Activated T-helper 1 cell treated with anti-CD3 and anti-CD28 coated beads, Interleukin-2, amount 50 U/mL, for 16 hours (primary cell): Measurements from ENCODE around the gene IGSF3.

ENCODE experiments used
- DNase-seq, 2 donors: peaks; one replicate each; pipeline ENCODE4 v3.0.0-alpha.2; 2020; ENCODE audit warnings: low read depth in 1 of 2, low spot score in 1 of 2

IGSF3 gene

DNA sequence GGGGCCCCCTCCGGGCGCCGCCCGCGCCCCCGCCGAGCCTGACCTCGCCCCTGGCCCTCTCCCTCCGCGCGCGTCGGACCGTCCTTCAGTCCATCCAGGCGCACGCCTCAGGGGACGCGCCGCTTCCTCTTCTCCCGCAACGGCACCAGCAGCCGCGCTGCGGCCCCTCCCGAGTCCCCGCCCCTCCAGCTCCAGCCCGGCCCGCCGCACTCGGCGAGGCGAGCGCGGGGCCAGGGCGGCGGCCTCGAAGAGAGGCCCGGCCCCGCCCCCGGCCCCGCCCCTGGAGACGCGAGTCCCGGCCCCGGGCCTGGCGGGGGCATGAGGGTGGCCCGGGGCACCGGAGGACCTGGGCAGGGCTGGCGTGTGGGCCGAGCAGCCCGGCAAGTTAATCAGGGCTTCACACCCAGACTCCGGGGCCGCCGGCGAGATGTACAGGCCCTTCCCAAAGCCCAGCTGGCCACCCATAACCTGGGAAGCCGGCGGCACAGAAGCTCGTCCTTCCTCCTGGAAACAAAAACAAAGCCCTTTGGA lies at the start of gene IGSF3:
TSS of gene IGSF3 (minus strand) at position 159 of the 531 bp plus-strand sequence. CDS start 1,407 bp downstream, outside the sequence.
- peak; percentile 9 to 33 for DNase-seq

DNA sequence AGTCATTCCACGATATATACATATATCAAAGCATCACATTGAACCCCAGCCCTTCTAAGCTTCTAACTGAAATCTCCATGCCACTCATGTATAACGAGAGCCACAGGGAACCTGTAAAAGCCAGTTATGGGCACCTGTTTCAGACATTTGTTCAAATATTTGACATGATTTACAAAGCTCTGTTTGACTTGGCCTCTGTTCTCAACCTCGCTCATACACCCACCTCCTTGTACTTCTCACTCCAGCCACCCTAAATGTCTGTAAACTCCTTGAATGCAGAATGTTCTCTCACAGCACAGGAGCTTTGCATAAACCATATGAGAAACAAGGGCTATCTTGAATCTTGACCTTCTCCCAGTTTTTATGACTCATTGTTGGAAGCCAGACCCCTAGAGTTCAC lies 49.8 kb upstream of the IGSF3 start:
- DNase-seq: no peak

DNA sequence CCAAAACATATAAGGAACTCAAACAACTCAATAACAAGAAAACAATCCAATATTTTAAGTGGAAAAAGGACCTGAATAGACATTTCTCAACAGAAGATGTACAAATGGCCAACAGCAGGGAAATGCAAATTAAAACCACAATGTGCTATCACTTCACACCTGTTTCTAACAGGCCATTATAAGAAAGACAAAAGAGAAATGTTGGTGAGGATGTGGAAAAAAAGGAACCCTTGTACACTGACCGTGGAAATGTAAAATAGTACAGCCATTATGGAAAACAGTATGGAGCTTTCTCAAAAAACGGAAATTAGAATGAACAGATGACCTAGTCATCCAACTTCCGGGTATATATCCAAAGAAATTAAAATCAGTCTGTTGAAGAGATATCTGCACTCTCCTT lies 48.9 kb upstream of the IGSF3 start:
- DNase-seq: no peak

DNA sequence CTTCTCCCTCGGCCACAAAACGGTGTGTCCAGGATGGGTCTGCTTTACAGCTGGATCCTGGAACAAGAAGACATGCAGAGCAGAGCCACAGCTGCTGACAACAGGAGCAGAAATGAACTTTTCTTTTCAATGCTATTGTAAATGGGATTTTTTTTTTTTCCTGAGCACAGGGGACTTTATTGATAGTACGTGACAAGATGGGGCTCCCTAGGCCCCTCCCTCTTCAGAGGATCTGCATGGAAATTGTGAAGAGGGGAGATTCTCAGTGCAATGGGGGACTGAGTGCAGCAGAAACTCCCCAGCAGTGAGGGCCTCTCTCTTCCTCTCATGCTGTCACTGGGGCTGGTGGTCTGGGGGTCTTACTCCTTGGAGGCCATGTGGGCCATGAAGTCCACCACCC lies 45.9 kb upstream of the IGSF3 start:
- no peak for DNase-seq

DNA sequence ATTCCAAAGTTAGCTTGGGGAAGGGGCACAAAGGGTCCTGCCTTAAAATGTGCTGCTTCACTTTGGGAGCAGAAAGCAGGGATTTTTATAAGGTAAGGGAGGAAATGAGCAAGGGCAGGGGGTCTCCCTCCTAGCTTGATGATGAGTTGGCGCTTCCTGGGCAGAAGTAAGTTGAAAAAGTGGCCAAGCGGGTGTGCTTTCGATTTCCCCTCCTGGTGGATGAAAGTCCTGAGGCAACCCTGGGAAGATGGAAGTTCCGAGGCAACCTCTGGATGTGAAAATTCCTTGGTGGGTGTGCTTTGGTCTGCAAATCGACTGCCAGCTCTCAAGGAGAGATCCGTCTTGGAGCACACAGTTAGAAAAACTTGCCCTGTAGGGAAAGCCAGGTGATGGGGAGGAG lies 45.0 kb upstream of the IGSF3 start:
- DNase-seq: no peak

DNA sequence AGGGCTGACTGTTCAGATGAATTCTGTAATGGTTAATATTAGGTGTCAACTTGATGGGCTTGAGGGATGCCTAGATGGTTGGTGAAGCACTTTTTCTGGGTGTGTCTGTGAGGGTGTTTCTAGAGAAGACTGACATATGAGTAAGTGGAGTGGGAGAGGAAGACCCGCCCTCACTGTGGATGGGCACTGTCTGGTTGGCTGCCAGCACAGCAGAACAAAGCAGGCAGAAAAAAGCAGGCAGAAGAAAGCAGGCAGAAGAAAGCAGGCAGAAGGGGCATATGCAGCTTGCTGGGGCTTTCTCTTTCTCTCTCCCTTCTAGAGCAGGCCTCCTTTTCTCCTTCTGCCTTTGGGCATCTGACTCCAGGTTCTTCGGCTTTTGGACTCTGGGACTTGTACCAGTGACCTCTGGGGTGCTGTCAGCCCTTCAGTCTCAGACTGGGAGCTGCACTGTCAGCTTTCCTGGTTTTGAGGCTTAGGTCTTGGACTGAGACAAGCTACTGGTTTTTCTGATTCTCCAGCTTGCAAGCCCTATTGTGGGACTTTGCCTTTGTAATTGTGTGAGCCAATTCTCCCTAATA lies 43.8 kb upstream of the IGSF3 start:
- DNase-seq: no peak

DNA sequence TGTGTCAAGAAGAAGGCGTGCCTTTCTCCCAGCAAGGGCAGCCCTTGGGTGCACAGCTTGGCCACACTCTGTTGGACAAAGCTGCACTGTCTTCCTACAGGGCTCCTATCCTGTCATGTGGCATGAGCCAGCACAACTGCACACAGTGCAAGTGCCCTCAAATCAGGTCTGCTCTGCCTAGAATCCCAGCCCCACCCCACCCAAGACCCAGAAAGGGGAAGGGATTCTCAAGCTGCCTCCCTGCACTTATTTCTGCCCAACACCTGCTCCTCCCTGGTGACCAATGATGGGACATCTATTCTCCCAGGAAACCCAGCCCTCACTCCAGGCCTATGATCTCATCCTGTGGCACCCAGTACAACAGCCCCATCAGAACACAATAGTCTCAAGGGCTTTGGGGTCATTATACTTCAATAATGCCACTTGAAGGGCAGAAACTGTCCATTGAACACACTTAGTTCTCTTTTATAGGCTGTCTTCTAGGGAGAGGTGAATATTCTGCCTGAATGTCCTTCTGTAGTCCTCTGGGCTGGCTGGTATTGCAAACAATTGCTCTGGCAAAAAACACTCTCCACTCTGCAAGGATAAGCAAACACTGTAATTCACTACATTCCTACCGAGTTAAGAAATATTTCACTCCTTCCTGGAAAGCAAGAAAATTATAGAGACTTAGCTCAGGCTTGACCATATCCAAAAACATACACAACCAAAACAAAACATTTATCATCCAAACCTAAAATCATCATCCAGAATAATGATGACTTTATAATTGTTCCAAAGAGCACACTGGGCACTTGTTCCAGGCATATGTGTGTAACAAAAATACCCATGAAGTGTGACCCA lies 43.1 kb upstream of the IGSF3 start:
- no peak for DNase-seq

DNA sequence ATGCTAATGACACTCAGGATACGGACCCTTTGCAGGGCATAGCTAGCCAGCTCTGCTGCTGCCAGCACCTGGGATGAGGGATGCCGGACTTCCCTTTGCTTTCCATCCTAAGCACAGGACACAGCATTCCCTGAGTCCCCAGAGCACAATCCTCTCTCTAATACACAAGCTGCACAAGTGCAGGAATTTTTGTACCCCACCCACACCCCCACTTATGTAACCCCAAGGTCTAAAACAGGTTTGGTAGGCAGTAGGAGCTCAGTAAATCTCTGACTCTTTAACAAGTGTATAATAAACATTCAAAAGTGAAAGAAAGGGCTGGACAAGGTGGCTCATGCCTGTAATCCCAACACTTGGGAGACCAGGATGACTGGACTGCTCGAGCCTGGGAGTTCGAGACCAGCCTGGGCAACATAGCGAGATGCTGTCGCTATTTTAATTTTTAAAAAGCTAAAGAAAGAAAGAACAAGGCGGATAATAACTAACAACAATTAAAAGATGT lies 42.2 kb upstream of the IGSF3 start:
- DNase-seq: no peak

DNA sequence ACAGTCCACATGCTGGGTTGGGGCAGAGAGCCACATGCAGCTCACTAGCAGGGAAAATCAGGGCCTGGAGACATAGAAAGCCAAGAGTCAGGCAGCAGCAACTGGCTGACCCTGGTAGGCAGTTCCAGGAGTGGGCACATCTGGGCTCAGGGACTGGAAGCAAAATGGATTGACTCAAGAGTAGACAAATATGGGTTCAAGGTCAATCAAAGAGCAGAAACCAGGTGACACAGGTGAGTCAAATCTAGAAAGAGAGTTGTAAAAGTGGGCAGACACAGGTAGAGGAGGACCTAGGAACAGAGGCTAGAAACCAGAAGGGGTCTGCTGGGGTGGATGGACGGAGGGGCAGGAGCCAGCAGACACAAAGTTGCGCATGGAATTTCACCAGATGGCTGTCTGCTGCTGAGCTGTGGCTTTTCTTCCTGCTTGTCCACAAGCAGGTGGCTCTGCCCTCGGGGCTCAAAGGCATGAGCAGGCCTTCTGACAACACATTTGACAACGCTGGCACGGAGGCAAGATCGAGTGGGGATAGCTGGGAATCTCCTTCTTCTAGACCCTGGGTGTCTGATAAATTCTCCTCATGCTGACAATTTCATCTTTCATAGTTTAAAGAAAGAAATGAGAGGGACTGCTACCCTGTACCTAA lies 40.8 kb upstream of the IGSF3 start:
- no peak for DNase-seq

DNA sequence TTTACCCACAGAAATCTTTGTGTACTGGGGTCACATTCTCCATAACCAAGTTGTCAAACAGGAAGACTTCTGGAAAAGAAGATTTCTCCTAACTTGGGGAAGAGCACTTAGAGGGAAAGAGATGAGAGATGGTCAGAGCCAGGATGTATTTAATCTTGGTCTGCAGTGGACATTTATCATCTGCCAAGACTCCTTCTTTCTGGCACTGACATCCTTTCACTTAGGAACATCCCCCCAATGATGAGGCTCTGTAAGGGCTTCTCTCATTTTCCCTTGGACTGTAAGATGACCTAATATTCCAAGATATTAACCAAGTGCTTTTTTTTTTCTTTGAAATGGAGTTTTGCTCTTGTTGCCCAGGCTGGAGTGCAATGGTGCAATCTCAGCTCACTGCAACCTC lies 39.3 kb upstream of the IGSF3 start:
- no peak for DNase-seq

DNA sequence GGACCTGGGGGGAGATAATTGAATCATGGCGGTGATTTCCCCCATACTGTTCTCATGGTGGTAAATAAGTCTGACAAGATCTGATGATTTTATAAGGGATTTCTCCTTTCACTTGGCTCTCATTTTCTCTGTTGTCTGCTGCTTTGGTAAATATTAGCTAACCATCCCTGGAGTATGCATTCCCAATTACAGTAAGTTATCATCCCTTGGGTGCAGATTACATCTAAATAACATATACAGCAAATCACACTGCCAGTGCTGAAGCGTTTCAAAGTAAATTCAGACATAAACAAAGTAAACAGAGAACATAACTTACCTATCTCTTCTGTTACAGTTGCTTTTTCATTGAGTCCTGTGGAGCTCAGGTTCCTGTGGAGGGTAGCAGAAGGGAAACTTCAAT lies 38.6 kb upstream of the IGSF3 start:
- DNase-seq: no peak

DNA sequence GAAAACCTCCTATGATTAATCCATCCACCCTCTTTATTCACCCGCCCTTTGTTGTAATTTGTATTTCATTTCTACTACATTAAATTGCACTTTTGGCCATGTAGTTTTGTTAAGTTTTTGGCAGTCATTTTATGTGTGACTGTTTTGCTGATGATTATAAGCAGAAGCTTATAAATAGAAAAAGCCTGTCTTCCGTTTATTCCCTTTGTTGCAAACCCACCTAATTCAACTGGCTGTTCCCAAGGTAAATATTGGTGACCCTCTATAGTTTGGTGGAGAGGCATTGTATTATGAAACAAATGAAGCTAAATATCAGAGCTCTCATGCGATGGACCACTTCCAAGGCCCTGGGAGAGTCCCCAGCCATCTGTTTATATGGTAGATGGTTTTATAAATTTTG lies 36.7 kb upstream of the IGSF3 start:
- DNase-seq: no peak

DNA sequence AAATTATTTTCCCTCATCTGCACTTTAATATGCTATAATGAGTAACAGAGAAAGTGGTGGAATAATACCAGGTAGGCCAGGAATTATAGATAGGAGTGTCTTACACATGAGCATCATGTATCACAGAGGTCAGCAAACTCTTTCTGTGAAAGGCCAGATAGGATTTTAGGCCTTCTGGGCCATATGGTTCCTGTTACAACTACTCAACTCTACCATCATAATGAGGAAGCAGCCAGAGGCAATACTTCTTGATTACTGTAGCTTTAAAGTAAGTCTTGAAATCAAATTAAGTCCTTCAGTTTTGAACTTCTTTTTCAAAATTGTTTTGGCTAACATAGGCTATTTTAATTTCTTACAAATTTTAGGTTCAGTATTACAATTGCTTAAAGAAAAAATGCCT lies 32.1 kb upstream of the IGSF3 start:
- no peak for DNase-seq

DNA sequence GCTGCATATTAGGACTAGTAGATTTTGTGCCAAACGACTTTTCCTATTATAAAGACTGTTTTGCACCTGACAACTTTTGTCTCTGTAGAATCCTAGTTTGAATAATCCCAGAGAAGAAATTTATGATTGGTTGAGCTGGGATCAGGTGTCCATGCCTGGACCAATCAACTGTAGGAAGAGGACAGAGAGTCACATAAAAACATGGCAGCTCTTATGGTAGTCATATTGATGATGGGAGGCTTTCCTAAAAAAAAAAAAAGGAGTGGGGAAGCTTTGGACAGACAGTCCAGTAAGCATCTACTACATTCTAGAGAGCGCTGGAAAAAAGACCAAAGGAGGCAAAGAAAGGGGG lies 30.7 kb upstream of the IGSF3 start:
- DNase-seq: no peak

DNA sequence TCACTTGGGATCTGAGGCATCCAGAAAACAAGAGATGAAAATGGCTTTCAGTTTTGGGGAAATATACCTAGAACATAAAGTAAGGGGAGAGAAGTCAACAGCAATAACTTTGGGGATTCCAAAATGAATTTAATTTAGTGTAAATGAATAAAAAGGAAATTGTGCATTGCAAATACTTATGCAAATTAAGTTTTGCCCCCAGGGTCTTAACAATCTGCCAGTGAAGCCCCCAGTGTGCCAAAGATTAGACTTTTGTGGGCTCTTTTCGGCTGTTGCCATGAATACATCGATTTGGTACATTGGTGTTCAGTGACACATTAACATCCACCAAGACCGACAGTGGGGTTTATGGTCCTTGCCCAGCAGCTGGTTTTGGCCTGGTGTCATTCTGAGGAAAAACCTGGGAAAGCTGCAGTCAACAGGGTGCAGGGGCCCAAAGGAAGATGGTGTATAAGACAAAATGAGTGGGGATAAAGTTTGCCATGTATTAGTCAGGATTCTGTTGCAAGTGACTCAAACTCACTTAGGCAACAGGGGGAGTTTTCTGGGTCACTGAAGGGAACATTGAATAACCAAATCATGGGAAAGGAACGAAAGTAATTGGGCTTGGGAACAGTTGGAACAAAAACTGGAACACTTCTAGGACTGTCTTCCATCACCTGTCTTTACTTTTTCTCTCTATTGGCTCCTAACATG lies 30.2 kb upstream of the IGSF3 start:
- no peak for DNase-seq

DNA sequence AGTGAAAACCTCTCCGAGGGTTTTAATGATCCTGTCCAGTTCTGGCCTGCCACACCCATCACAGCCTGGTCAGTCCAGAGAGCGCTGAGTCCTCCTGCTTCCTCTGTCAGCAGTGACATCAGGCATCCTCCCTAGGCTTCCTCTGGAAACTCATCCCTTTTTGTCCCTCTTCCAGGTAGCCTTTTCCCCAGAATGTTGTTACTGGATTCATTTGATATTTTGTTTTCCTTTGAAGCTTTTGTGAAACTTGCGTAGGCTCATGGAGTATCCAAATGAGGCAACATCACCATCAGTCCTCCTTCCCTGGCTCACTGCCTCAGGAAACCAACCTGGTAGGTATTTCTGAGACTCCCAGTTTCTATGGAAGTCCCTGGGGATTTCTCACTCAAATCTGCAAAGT lies 27.0 kb upstream of the IGSF3 start:
- DNase-seq: no peak

DNA sequence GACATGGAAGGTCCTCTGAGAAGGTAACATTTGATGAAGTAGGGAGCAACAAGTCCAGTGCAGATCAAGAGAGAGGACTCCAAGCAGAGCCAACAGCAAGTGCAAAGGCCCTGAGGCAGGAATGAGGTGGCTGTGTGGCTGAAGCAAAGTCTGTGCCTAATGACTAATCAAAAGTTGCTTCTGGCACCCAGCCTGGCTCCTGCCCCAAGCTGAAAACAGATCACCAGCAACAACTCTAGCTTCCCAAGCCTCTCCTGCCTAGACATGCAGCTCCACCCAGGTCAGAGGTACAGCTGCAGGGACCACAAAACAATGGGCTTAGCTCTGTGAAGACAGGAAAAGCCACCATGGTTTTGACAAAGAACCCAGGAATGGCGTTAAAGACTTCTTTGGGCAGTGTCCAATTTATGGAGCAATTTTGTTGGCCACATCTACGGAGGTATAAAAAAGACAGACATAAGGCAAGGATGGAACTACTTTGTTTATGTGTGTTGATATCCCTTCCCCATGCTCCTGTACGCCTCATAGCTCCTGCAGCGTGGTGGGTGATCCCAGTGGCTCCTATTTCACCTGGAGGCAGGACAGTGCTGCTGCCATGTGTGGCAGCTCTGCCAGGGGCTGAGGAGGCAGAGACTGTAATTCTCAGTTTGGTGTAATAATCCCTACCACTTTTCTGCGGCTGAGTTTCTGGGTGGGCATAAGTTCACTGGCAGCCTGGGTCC lies 26.4 kb upstream of the IGSF3 start:
- no peak for DNase-seq

DNA sequence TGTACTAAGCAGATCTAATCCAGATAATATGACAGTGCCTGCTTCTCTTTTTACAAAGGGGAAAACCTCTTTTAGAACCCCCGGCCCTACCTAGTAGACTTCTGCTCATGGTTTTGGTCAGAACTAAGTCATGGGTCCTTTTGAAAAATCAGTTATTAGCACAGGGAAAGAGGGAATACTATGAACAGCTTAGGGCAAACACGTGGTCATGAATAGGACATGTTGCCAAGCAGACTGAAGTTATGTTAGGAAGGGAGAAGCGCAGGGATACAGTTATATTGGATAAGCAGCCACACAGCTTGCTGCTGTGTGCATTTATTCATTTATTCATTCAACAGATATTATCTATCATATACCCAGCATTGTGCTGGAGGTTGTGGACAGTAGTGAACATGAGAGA lies 25.3 kb upstream of the IGSF3 start:
- no peak for DNase-seq

DNA sequence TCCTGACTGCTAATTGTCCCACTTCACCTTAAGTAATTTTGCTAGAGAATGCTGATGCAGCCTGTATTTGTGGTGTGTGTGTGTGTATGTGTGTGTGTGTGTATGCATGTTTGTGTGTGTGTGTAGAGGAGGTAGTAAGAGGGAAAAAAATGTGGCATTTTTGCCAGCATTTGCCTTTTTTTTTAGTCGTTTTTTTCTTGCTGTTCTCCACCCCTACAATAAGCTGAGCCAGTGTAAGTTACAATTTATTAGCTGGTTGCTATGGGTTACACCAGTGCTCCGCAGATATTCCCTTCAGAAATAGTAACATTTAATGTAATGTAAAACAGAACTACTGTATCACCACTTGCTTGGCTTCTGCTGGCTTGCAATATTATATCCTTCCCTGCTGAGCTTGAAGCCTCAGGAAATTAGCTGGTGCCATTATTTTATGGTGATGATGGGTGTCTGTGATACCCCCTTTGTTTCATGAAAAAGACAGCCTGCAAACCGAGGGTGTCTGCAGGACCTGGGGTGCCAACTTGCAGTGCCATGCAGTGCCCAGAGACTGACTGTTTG lies 23.4 kb upstream of the IGSF3 start:
- DNase-seq: no peak

DNA sequence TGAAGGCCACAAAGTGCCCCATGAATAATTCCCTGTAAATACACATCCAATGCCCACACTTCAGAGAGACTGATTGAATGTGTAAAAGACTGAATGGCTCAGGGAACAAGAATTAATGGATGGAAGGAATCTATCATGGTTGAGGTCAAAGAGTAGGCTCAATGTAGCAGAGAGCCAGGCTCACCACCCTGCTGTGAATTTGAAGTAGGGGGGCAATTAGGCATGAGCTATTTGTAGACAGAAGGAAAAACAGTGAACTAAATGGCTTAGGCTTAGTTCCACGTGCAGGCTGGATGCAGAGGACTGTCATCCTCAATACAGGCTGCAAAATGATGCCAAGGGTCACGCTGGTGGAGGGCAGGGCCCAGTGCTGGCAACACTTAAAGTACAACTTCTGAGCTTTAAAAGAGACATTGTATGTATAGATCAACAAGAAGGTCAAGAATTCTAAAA lies 22.9 kb upstream of the IGSF3 start:
- no peak for DNase-seq
